Measurements from ENCODE around the gene CKAP2L.

- TF ChIP-seq, protein P1, sequence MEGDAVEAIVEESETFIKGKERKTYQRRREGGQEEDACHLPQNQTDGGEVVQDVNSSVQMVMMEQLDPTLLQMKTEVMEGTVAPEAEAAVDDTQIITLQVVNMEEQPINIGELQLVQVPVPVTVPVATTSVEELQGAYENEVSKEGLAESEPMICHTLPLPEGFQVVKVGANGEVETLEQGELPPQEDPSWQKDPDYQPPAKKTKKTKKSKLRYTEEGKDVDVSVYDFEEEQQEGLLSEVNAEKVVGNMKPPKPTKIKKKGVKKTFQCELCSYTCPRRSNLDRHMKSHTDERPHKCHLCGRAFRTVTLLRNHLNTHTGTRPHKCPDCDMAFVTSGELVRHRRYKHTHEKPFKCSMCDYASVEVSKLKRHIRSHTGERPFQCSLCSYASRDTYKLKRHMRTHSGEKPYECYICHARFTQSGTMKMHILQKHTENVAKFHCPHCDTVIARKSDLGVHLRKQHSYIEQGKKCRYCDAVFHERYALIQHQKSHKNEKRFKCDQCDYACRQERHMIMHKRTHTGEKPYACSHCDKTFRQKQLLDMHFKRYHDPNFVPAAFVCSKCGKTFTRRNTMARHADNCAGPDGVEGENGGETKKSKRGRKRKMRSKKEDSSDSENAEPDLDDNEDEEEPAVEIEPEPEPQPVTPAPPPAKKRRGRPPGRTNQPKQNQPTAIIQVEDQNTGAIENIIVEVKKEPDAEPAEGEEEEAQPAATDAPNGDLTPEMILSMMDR (IDR thresholded peaks at IDR 0.05), result no peak
- TF ChIP-seq POLR2A (IDR thresholded peaks at IDR 0.05), result no peak
Observed at GRCh38 chr2:112723547-112723940, 40.9 kb downstream of the CKAP2L start.

All from heart left ventricle (tissue), 13 donors.